Tibial nerve (tissue), 4 donors: Measurements from ENCODE around the gene FAM13A.
A peak's percentile ranks its signal among the peaks of the same experiment; 100 is the strongest.

Experiments used
- EP300 ChIP-seq, 2 donors: sonication (generic); formaldehyde crosslinking; IDR thresholded peaks; one replicate each; pipeline ENCODE4 v1.6.1; 2017; ENCODE audit warnings: antibody characterized with exemption in 2 of 2, mild to moderate bottlenecking in 1 of 2
- POLR2A ChIP-seq, 2 donors: fragments of 450-650 bp; IDR thresholded peaks; one replicate each; pipeline ENCODE4 v1.6.1; 2017; ENCODE audit warnings: antibody characterized with exemption in 2 of 2, mild to moderate bottlenecking in 2 of 2, moderate library complexity in 2 of 2
- TF ChIP-seq, protein P1 (sequence below), 5 experiments: fragments of 200-600 bp in 3 of 5; fragments of 450-650 bp in 2 of 5; sonication (generic) in 3 of 5; IDR thresholded peaks; one replicate each; pipeline ENCODE4 v1.5.1; 2016 to 2019; ENCODE audit warnings: antibody characterized with exemption in 5 of 5, mild to moderate bottlenecking in 3 of 5, moderate library complexity in 2 of 5

- TF ChIP-seq, protein P1, sequence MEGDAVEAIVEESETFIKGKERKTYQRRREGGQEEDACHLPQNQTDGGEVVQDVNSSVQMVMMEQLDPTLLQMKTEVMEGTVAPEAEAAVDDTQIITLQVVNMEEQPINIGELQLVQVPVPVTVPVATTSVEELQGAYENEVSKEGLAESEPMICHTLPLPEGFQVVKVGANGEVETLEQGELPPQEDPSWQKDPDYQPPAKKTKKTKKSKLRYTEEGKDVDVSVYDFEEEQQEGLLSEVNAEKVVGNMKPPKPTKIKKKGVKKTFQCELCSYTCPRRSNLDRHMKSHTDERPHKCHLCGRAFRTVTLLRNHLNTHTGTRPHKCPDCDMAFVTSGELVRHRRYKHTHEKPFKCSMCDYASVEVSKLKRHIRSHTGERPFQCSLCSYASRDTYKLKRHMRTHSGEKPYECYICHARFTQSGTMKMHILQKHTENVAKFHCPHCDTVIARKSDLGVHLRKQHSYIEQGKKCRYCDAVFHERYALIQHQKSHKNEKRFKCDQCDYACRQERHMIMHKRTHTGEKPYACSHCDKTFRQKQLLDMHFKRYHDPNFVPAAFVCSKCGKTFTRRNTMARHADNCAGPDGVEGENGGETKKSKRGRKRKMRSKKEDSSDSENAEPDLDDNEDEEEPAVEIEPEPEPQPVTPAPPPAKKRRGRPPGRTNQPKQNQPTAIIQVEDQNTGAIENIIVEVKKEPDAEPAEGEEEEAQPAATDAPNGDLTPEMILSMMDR (IDR thresholded peaks at IDR 0.05): no peak
- peak in 1 of 2 donors; percentile 40 for TF ChIP-seq EP300 (IDR thresholded peaks at IDR 0.05)
- no peak for TF ChIP-seq POLR2A (IDR thresholded peaks at IDR 0.05)
Observed at GRCh38 chr4:88957570-88957969, 99.4 kb downstream of the FAM13A start.
